Fibroblast of skin of abdomen (primary cell): ENCODE data around the gene TUBB1.

Experiments
- DNase-seq: peaks from one replicate; pipeline ENCODE4 v3.0.0-alpha.2; 2013

The TUBB1 gene

GRCh38 chr20:58990651-58991445 lies 28.4 kb upstream of the TUBB1 start:
- no peak for DNase-seq

DNA sequence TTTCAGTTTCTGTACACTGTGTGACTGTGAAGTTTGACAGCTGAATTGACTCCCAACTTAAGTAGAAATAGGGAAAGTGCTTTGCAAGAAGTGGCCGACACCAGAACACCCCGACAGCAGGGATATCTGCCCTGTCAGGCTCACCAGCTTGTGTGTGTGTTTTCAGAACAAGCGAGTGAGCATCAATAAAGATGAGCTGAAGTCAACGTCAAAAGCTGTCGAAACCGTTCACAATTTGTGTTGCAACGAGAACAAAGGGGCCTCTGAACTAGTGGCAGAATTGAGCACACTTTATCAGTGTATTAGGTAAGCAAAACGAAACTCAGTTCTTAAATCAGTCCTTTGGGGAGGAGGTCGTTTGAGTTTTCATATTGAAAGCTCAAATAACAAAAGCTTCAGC lies 27.5 kb upstream of the TUBB1 start:
- no peak for DNase-seq

GRCh38 chr20:58992911-58993310 lies 26.3 kb upstream of the TUBB1 start:
- DNase-seq: no peak

DNA sequence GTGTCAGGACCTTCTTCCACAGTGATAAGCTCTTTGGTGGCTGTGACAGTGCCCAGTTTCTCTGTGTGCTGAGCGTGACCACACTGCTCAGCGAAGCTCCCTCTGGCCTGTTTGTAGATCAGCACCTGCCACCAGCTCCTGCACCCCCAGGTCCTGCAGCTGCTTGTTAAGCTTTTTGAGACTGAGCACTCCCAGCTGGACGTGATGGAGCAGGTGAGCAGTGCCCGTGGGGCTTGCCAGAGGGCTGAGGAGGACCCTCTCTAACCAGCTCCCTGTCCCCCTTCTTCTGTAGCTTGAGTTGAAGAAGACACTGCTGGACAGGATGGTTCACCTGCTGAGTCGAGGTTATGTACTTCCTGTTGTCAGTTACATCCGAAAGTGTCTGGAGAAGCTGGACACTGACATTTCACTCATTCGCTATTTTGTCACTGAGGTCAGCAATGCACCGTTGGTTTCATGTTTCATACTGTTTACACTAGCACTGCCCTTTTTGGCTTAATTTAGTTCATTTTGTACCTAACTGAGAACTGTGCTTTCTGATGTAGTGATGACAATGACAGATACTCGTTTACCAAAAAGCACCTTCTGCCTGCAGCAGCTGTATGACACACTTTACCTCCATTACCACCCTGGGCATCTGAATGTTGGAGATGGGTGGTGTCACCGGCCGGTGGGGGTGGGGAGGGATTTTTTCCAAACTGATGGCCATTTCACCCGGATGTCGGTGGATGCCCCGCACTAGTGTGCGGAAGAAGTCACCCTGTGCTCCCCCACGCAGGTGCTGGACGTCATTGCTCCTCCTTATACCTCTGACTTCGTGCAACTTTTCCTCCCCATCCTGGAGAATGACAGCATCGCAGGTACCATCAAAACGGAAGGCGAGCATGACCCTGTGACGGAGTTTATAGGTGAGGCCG lies 25.6 kb upstream of the TUBB1 start:
- DNase-seq: no peak

DNA sequence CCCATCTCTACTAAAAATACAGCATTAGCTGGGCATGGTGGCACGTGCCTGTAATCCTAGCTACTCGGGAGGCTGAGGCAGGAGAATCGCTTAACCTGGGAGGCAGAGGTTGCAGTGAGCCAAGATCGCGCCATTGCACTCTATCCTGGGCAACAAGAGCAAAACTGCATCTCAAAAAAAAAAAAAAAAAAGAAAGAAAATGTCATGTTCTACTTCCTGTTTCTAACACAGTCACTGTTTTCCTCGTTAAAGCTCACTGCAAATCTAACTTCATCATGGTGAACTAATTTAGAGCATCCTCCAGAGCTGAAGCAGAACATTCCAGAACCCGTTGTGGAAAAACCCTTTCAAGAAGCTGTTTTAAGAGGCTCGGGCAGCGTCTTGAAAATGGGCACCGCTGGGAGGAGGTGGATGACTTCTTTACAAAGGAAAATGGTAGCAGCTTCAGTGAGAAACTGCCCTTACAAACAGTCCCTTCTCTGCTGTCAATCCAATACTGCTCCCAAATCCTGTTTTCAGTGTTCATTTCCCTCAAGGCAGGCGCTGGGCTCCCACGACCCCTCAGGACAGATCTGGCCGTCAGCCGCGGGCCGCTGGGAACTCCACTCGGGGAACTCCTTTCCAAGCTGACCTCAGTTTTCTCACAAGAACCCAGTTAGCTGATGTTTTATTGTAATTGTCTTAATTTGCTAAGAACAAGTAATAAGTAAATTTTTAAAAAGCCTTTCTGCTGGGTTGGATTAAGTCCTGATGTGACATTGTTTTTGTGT lies 24.7 kb upstream of the TUBB1 start:
- DNase-seq: no peak

- DNase-seq: no peak
These were observed 23.6 kb upstream of the TUBB1 start for GRCh38 chr20:58995461-58996225.

DNA sequence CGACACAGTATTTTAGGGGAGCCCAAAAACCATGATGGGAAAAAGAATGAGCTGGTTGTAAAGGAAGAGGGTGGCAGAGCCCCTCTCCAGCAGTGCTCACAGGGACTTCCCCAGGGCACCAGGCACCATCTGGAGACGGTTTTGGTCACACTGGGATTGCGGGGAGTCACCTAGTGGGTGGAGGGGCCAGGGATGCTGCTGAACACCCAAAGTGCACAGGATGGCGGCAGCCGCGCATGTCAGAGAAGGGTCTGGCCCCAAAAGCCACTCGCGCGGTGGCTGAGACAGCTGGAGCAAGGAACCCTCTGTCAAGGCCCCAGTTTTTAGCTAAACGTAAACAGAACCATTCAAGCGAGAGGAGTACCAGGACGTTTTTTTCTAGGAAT lies 23.0 kb upstream of the TUBB1 start:
- no peak for DNase-seq

GRCh38 chr20:58997141-58997770 lies 22.0 kb upstream of the TUBB1 start:
- no peak for DNase-seq

- no peak for DNase-seq
These were observed 20.6 kb upstream of the TUBB1 start for GRCh38 chr20:58998656-58999055.

DNA sequence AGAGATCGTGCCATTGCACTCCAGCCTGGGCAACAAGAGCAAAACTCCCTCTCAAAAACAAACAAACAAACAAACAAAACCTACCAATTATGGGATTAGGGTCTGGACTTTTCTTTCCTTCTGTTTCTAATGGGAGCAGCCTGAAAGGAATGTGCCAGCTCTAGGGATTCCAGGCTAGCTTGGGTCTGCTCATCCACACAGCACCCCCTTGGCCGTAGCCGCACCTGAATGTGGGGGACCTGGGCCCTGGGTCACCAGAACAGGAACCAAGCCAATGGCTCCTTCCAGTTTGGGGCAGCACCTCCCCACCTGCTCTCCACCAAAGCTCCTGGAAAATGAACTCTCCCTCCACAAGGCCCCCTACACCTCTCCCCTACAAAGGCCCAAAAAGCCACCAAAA lies 18.9 kb upstream of the TUBB1 start:
- DNase-seq: no peak

GRCh38 chr20:59001068-59001448 lies 18.2 kb upstream of the TUBB1 start:
- DNase-seq: no peak

DNA sequence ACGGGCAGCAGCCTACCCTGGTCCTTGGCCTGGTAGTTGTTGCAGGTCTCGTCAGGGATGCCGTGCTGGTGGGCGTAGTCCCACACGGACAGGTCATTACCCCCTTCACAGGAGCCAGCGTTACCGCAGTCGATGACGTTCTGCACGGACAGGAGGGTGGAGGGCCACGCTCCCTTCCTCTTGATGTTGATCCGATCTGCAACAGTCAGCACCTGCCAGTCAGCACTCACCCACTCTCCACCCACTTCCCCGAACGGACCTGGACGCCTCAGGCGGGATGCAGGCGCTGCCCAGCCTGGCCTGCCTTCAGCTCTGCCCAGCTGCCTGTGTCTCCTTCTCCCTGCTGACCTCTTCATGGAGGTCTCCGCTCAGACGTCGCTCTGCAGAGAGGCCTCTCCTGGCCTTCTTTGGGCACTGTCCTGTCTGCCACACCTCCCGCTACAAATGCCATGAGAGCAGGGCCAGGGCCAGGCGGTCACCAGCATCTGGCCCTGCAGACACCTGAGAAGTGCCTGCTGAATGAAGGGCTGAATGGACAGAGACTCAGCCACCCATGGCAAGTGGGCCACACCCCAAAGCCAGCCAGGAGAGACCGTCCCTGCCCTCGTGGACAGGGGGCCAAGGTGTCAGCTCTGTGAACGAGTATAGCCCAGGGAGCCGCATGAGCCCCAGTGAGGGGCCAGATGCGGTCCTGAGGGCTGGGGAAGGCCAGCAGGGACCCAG lies 17.6 kb upstream of the TUBB1 start:
- DNase-seq: no peak

- no peak for DNase-seq
These were observed 16.8 kb upstream of the TUBB1 start for GRCh38 chr20:59002388-59002787.

DNA sequence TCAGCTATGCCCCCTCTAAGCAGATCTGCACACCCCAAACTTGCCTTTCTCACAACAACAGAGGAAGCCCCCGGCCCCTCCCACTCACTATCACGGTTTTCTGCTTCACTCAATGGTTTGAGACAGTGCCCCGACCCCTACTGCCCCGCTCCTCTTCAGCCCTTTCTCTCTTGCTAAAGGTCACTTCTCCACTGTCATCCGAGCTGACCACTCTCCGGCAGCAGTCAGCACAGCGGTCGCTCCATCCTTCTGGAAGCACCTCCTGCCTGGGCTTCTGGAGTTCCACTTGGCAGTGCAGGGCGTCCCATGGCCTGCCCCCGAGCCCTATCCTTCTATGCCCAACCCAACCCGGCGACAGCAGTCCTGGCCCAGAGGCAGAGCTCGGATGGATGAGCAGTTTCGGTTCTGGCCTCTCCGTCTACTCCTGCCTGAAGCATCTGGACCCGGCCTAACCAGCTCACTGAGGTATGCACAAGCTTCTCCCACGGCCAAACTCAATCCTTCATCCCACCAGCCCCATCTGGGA lies 16.3 kb upstream of the TUBB1 start:
- no peak for DNase-seq

DNA sequence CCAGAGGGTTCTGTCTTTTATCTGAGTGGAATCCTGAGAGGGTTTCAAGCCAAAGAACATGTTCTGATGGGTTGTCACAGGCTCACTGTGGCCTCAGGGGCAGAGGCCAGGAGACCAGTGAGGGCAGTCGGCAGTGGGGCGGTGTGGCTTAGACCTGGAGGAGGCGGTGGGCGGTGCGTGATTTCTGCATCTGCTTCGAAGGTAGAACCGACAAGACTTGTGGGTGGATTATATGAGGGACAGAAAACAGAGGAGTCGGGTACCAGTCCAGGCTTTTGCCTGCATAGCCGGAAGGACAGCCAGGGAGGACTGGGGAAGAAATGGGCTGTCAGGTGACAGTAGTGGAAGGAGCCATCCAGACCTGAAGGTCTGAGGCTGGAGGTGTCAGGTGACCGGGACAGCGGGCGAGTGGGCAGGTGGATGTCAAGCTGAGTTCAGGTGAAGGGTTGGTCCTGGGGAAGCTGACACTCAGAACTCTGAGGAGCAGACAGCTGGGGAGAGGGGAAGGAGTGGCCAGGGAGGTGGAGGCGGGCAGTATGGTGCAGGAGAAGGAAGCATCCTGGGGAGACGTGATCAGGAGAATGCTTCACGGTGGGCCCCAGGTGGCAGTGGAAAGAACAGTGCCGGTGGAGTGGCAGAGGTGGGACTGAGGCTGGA lies 15.3 kb upstream of the TUBB1 start:
- DNase-seq: no peak

- no peak for DNase-seq
These were observed 14.8 kb upstream of the TUBB1 start for GRCh38 chr20:59004493-59004762.

DNA sequence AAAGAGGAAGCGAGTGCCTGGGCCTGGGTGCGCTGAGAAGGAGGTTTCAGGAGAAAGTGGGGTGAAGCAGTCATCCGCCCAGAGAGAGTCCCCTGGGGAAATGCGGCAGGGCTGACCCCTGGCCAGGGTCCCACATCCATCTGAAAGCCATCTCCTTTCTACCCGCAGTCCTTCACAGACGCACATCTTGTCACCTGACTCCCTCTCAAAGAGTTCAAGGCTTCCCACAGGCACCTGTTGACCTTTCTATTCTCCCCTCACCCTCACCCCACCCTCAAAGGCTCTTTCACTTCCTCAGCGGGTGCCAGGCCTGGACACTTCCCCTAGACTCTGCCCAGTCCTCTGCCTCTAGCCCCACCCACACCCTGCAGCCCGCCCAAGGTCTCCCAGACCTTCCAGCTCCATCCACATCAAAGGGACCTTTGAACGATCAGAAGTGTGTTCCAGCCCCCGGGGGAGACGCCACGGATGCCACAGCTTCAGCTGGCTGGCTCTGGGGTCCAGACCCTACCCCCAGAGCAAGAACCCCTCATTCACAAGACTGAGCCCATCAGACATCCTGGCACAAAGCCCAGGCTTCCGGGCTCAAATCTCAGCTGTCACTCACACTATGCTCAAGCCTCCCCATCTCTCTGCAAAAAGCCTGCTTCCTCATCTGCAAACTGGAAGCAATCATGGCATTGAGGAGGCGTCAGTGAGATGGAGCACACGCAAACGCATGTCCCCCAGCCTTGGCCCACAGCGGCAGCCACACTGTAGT lies 14.3 kb upstream of the TUBB1 start:
- DNase-seq: no peak

- DNase-seq: no peak
These were observed 13.6 kb upstream of the TUBB1 start for GRCh38 chr20:59005523-59006166.

DNA sequence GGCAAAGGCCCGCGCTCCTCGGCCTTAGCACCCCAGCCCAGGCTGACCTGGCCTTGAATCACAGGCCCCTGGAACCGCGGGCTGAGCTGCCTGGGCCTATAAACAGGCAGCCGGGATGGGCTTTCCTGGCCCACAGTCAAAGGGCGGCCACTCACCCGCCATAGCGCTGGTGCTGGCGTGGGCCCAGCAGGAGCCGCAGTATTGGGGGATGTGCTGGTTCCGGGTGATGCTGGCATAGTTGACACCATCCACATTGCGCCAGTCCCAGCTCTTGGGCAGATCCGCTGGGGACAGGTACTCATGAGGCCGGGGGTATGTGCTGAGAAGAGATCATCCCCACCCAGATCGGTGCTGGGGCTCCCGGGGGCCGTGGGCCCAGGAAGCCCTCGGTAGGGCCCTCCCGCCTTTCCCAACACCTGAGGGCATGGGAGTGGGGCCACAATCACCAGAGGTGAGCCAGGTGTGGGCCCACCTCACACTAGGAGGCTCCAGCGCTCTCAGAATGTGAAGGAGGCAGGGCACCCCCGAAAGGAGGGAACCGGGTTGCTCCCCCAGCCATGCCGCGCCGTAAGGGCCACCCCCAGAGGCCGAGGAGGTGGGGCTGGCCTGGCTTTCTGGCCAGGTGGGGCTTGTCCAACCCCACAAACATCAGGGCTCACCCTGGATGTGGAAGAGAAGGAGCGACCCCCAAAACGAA lies 12.9 kb upstream of the TUBB1 start:
- no peak for DNase-seq
